Measurements from ENCODE around the gene WWC2.

- TF ChIP-seq EZH2phosphoT487 (IDR thresholded peaks at IDR 0.05; ENCODE audit: insufficient read depth, low read depth) (no peak), EZH2 (IDR thresholded peaks at IDR 0.05; ENCODE audit: insufficient read depth, poor library complexity, severe bottlenecking) (no peak)
Measured at GRCh38 chr4:183106839-183107238, 7.8 kb downstream of the WWC2 start.
